ENCODE data around the gene TRPM7.

DNA sequence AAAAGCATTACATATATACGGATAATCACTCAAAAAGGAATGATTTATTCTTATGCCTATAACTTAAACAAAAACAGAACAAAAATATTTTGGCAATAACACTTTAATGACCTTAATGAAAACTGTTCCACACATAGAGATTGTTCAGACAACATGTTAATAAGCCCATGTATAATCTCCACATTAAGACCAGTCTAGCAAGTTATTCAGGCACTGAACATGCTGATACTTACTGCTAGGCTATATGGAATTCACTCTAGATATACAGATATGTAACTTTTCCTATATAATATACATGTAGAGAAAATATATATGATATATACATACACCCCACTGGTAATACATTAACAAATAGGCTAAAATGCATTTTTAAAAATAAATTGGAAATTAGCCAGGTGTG lies 96.3 kb downstream of the TRPM7 start:
- no peak for TF ChIP-seq GATA2 (IDR thresholded peaks at IDR 0.05; ENCODE audit: low read depth, low read length)
- no peak for TF ChIP-seq GATA3 (IDR thresholded peaks at IDR 0.05; ENCODE audit: low read depth, low read length)

Measured in SH-SY5Y (cell line).